Osteocyte (in vitro differentiated cells): Measurements from ENCODE around the gene RARS2. TPM values are rescaled to one million over a fixed set of nuclear protein-coding genes. Genes with fewer than 3 reads are reported as not detected.

Experiments
- DNase-seq: peaks from one replicate; pipeline ENCODE4 v3.0.0; 2021; ENCODE audit warnings: mixed read lengths; ENCODE audit not compliant: unreplicated experiment; ENCODE audit errors: extremely low spot score
- H3K27ac Mint-ChIP-seq: one replicate; pipeline ENCODE4 v1.8.0; 2021; ENCODE audit warnings: mild to moderate bottlenecking, mixed read lengths; ENCODE audit not compliant: unreplicated experiment
- H3K27me3 Mint-ChIP-seq: one replicate; pipeline ENCODE4 v1.8.0; 2021; ENCODE audit warnings: mixed read lengths; ENCODE audit not compliant: unreplicated experiment
- H3K36me3 Mint-ChIP-seq: one replicate; pipeline ENCODE4 v1.8.0; 2021; ENCODE audit warnings: mixed read lengths; ENCODE audit not compliant: unreplicated experiment
- H3K4me1 Mint-ChIP-seq: one replicate; pipeline ENCODE4 v1.8.0; 2021; ENCODE audit warnings: mixed read lengths; ENCODE audit not compliant: unreplicated experiment
- H3K4me3 Mint-ChIP-seq: one replicate; pipeline ENCODE4 v1.8.0; 2021; ENCODE audit warnings: mild to moderate bottlenecking, moderate library complexity, mixed read lengths; ENCODE audit not compliant: unreplicated experiment
- H3K9me3 Mint-ChIP-seq: one replicate; pipeline ENCODE4 v1.8.0; 2021; ENCODE audit warnings: mixed read lengths; ENCODE audit not compliant: unreplicated experiment
- total RNA-seq: library from RNA; stranded (reverse); gene quantifications from 2 replicates; pipeline ENCODE4 v1.2.1, GENCODE V29; 2021
- TF ChIP-seq, protein P1 (sequence below): fragments of 200-600 bp; sonication (generic); IDR thresholded peaks from 2 replicates; pipeline ENCODE4 v1.5.0; 2021; ENCODE audit warnings: antibody characterized with exemption, mild to moderate bottlenecking, moderate library complexity

Gene RARS2
- total RNA-seq, 1 donor from 2014 or later, result 40.1 TPM

DNA sequence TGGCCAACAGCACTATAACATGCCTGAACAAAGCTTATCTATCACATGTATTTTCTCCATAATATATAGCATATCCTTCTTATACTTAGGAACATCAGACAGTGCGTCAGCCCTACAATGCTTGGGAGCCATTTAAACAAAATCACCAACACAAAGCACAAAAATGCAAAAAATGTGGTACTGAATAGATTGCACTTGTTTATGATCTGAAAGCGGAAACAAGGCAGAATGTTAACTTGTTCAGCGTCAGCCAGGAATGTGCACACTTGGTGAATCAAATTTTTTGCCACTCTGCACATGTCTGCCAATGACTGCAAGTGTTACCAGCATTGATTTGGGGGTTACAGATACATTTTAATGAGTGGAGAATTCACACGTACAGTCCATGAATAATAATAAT lies 102.2 kb downstream of the RARS2 start:
- no peak overlapping the region for H3K27ac Mint-ChIP-seq
- DNase-seq, result no peak
- H3K4me3 Mint-ChIP-seq, result no peak overlapping the region
- H3K9me3 Mint-ChIP-seq, result no peaks in the 10 kb centered on the region
- TF ChIP-seq, protein P1, sequence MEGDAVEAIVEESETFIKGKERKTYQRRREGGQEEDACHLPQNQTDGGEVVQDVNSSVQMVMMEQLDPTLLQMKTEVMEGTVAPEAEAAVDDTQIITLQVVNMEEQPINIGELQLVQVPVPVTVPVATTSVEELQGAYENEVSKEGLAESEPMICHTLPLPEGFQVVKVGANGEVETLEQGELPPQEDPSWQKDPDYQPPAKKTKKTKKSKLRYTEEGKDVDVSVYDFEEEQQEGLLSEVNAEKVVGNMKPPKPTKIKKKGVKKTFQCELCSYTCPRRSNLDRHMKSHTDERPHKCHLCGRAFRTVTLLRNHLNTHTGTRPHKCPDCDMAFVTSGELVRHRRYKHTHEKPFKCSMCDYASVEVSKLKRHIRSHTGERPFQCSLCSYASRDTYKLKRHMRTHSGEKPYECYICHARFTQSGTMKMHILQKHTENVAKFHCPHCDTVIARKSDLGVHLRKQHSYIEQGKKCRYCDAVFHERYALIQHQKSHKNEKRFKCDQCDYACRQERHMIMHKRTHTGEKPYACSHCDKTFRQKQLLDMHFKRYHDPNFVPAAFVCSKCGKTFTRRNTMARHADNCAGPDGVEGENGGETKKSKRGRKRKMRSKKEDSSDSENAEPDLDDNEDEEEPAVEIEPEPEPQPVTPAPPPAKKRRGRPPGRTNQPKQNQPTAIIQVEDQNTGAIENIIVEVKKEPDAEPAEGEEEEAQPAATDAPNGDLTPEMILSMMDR, result no peak
- H3K27me3 Mint-ChIP-seq, result no peaks in the 10 kb centered on the region
- no peaks in the 10 kb centered on the region for H3K4me1 Mint-ChIP-seq
- H3K36me3 Mint-ChIP-seq, result peaks cover 18% of the 10 kb centered on the region

GRCh38 chr6:87484491-87484890 lies 105.3 kb downstream of the RARS2 start:
- Mint-ChIP-seq H3K4me3 (no peak overlapping the region), H3K27ac (no peak overlapping the region), H3K4me1 (no peaks in the 10 kb centered on the region), H3K36me3 (peaks cover 16% of the 10 kb centered on the region), H3K9me3 (no peaks in the 10 kb centered on the region), H3K27me3 (no peaks in the 10 kb centered on the region)
- TF ChIP-seq, protein P1, result no peak
- DNase-seq, result no peak

DNA sequence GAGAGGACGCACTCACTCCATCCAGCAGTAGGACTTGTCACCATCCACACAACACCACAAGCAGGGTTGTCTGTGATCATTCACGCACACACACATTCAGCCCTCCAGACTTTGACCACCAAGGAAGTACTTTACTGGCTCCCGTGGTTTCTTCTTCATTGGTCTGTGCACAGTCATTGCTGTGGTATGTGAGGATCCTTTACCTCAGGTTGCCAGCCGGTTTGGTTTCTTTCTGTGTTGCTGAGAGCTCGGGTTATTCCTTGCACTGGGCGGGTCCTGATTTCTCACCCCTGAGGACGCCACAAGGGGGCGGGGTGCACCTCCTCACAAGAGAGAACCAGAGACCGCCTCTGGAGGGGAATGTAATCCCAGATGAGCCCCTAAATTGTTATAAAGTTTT lies 105.9 kb downstream of the RARS2 start:
- Mint-ChIP-seq H3K4me3 (no peak overlapping the region), H3K4me1 (no peaks in the 10 kb centered on the region), H3K27me3 (no peaks in the 10 kb centered on the region), H3K9me3 (no peaks in the 10 kb centered on the region), H3K27ac (no peak overlapping the region), H3K36me3 (peaks cover 16% of the 10 kb centered on the region)
- TF ChIP-seq, protein P1, result peak; percentile 25
- no peak for DNase-seq

GRCh38 chr6:87482366-87482765 lies 107.4 kb downstream of the RARS2 start:
- Mint-ChIP-seq H3K4me3 (no peak overlapping the region), H3K27me3 (no peaks in the 10 kb centered on the region), H3K9me3 (no peaks in the 10 kb centered on the region), H3K4me1 (no peaks in the 10 kb centered on the region), H3K36me3 (peaks cover 27% of the 10 kb centered on the region), H3K27ac (no peak overlapping the region)
- no peak for DNase-seq
- TF ChIP-seq, protein P1, result no peak

- no peaks in the 10 kb centered on the region for H3K9me3 Mint-ChIP-seq
- no peak for DNase-seq
- TF ChIP-seq, protein P1, result no peak
- H3K27me3 Mint-ChIP-seq, result no peaks in the 10 kb centered on the region
- no peak overlapping the region for H3K27ac Mint-ChIP-seq
- no peak overlapping the region for H3K4me3 Mint-ChIP-seq
- no peaks in the 10 kb centered on the region for H3K4me1 Mint-ChIP-seq
- peaks cover 27% of the 10 kb centered on the region for H3K36me3 Mint-ChIP-seq
Measured at GRCh38 chr6:87481931-87482330, 107.9 kb downstream of the RARS2 start.
